Measurements from ENCODE around the gene NPPC. TPM values are rescaled to one million over a fixed set of nuclear protein-coding genes. Genes with fewer than 3 reads are reported as not detected.

NPPC gene
- total RNA-seq (ENCODE audit: low replicate concordance) = 1.6 and 5.4 TPM in 2 replicates
- long read RNA-seq = 0 reads

DNA sequence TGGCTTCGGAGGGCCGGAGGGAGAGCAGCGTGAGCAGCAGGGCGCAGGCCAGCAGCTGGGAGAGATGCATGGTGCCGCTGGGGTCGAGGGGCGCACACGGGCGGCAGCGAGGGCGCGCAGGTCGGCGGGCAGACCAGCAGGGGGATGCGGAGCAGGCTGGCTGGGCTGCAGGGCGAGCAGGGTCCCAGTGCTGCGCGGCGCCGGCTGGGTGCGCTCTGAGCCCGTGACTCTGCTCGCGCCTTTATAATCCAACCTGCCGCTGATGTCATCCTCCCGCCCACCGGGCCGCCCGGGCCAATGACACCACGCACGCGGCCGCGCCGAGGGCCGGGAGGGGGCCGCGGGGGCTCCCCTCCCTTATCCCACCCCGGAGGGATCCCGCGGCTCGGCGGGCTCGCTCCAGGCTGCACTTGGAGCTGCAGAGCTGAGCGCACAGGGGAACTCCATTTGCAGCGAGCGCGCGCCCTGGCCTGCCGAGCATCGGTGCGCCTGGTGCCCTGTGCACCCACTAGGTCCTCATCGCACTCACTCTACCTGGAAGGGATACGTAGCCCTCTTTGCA, at the start of gene NPPC:
NPPC (minus strand) TSS at position 217 of the 562 bp plus-strand sequence; CDS start at position 70, 147 bp downstream.
- H3K4me3 Mint-ChIP-seq = peak within 1 kb of the TSS; percentile 83
- peaks cover 65% of the 10 kb centered on the region for H3K27me3 Mint-ChIP-seq
- peaks cover 10% of the 10 kb centered on the region for H3K4me1 Mint-ChIP-seq (ENCODE audit: unreplicated experiment)
- no peak for DNase-seq (ENCODE audit: extremely low spot score, unreplicated experiment)
- no peaks in the 10 kb centered on the region for H3K36me3 Mint-ChIP-seq
- TF ChIP-seq CTCF (conservative IDR thresholded peaks at IDR 0.05) = peak; percentile 76
- H3K27ac Mint-ChIP-seq = no peak within 1 kb of the TSS
- no peaks in the 10 kb centered on the region for H3K9me3 Mint-ChIP-seq

GRCh38 chr2:231975001-231975400, 48.8 kb upstream of the NPPC start:
- TF ChIP-seq CTCF (conservative IDR thresholded peaks at IDR 0.05) = no peak
- DNase-seq (ENCODE audit: extremely low spot score, unreplicated experiment) = no peak
- no peak overlapping the region for H3K27ac Mint-ChIP-seq

DNA sequence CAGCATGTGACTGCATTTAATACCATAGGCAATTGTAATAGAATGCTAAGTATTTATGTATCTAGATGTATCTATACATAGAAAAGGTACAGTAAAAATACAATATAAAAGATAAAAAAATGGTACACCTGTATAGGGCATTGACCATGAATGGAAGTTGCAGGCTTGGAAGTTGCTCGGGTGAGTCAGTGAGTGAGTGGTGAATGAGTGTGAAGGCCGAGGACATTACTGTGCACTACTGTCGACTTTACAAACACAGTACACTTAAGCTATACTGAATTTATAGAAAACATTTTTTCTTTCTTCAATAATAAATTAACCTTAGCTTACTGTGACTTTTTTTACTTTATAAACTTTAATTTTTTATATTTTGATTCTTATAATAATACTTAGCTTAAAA, 44.3 kb upstream of the NPPC start:
- no peak overlapping the region for H3K4me3 Mint-ChIP-seq

More at GRCh38 chr2:231975001-231975400, 48.8 kb upstream of the NPPC start:
- H3K4me1 Mint-ChIP-seq (ENCODE audit: unreplicated experiment) = no peaks in the 10 kb centered on the region
- no peaks in the 10 kb centered on the region for H3K27me3 Mint-ChIP-seq
- no peaks in the 10 kb centered on the region for H3K9me3 Mint-ChIP-seq
- no peak overlapping the region for H3K4me3 Mint-ChIP-seq
- peaks cover 8% of the 10 kb centered on the region for H3K36me3 Mint-ChIP-seq

DNA sequence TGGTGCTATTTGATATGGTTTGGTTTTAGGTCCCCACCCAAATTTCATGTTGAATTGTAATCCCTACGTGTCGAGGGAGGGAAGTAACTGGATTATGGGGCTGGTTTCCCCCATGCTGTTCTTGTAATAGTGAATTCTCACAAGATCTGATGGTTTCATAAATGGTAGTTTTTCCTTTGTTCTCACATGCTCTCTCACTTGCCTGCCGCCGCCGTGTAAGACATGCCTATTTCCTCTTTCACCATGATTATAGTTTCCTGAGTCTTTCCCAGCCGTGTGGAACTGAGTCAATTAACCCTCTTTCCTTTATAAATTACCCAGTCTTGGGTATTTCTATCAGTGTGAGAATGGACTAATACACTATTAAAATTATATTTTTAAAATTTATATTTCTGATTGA, 42.6 kb upstream of the NPPC start:
- Mint-ChIP-seq H3K4me1 (ENCODE audit: unreplicated experiment) (peaks cover 15% of the 10 kb centered on the region), H3K9me3 (no peaks in the 10 kb centered on the region), H3K27me3 (no peaks in the 10 kb centered on the region), H3K27ac (no peak overlapping the region), H3K4me3 (no peak overlapping the region), H3K36me3 (peaks cover 16% of the 10 kb centered on the region)
- no peak for DNase-seq (ENCODE audit: extremely low spot score, unreplicated experiment)
- no peak for TF ChIP-seq CTCF (conservative IDR thresholded peaks at IDR 0.05)

More for the DNA sequence above, 44.3 kb upstream of the NPPC start:
- peaks cover 16% of the 10 kb centered on the region for H3K36me3 Mint-ChIP-seq
- H3K27me3 Mint-ChIP-seq = no peaks in the 10 kb centered on the region
- DNase-seq (ENCODE audit: extremely low spot score, unreplicated experiment) = no peak
- peaks cover 6% of the 10 kb centered on the region for H3K4me1 Mint-ChIP-seq (ENCODE audit: unreplicated experiment)
- H3K27ac Mint-ChIP-seq = no peak overlapping the region
- H3K9me3 Mint-ChIP-seq = no peaks in the 10 kb centered on the region
- no peak for TF ChIP-seq CTCF (conservative IDR thresholded peaks at IDR 0.05)

- no peak overlapping the region for H3K4me3 Mint-ChIP-seq
- H3K9me3 Mint-ChIP-seq = no peaks in the 10 kb centered on the region
- no peaks in the 10 kb centered on the region for H3K27me3 Mint-ChIP-seq
- no peak for DNase-seq (ENCODE audit: extremely low spot score, unreplicated experiment)
- TF ChIP-seq CTCF (conservative IDR thresholded peaks at IDR 0.05) = no peak
- peaks cover 20% of the 10 kb centered on the region for H3K4me1 Mint-ChIP-seq (ENCODE audit: unreplicated experiment)
- H3K36me3 Mint-ChIP-seq = peaks cover 12% of the 10 kb centered on the region
- no peak overlapping the region for H3K27ac Mint-ChIP-seq
Observed at GRCh38 chr2:231966886-231967285, 40.7 kb upstream of the NPPC start.

All from type B pancreatic cell (in vitro differentiated cells).